Measurements from ENCODE around the gene FBXO31. TPM values are rescaled to one million over a fixed set of nuclear protein-coding genes. Genes with fewer than 3 reads are reported as not detected.

Gene FBXO31
- total RNA-seq, 1 donor from 2014 or later, result 93.3 TPM

DNA sequence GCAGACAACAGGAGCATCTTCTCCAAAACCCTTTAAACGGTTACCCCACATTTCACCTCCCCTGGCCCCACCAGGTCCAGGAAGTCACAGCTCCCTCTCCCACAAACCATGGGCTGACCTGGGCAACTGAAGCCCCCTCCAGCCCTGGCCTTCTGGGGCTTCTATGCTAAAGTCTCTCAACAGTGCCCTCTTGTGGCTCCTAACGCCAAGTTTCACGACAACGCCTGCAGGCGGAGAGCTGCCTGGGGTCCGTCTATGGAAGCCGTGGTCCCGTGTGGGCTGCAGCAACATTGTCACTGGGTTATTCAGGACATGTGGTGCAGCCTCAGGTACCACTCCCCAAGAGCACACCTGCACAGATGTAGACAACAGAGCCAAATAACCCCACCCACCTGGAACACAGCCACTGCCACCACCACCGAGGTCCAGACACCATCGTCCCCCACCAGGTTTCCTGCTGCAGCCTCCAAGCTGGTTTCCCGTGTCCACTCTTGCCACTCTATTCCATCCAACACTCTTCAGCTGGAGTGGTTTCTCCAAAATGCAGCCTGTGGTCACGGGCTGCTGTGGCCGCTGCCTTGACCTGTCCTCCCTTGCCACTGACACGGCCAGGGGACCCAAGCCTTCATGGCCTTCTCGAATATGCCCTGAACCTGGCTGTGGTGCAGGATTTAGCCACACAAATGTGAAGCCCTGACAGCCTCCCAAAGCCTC is 85.5 kb downstream of the FBXO31 start:
- intact Hi-C loops (cut with DNase I), result no loop called here
- H3K9me3 ChIP-seq, result no peaks in the 10 kb centered on the region
- DNase-seq (ENCODE audit: extremely low spot score in 2 of 2), result no peak
- H3K27me3 ChIP-seq, result no peaks in the 10 kb centered on the region
- H3K4me1 ChIP-seq, result no peaks in the 10 kb centered on the region
- no peak overlapping the region for H3K27ac ChIP-seq
- TF ChIP-seq, protein P1, sequence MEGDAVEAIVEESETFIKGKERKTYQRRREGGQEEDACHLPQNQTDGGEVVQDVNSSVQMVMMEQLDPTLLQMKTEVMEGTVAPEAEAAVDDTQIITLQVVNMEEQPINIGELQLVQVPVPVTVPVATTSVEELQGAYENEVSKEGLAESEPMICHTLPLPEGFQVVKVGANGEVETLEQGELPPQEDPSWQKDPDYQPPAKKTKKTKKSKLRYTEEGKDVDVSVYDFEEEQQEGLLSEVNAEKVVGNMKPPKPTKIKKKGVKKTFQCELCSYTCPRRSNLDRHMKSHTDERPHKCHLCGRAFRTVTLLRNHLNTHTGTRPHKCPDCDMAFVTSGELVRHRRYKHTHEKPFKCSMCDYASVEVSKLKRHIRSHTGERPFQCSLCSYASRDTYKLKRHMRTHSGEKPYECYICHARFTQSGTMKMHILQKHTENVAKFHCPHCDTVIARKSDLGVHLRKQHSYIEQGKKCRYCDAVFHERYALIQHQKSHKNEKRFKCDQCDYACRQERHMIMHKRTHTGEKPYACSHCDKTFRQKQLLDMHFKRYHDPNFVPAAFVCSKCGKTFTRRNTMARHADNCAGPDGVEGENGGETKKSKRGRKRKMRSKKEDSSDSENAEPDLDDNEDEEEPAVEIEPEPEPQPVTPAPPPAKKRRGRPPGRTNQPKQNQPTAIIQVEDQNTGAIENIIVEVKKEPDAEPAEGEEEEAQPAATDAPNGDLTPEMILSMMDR (IDR thresholded peaks at IDR 0.05), result peak; percentile 19 to 35 (median 22)
- TF ChIP-seq POLR2A (IDR thresholded peaks at IDR 0.05), result no peak
- TF ChIP-seq POLR2AphosphoS5 (IDR thresholded peaks at IDR 0.05; ENCODE audit: insufficient read depth in 1 of 2, low read depth in 1 of 2), result no peak
- H3K36me3 ChIP-seq, result no peaks in the 10 kb centered on the region
- no peak overlapping the region for H3K4me3 ChIP-seq

DNA sequence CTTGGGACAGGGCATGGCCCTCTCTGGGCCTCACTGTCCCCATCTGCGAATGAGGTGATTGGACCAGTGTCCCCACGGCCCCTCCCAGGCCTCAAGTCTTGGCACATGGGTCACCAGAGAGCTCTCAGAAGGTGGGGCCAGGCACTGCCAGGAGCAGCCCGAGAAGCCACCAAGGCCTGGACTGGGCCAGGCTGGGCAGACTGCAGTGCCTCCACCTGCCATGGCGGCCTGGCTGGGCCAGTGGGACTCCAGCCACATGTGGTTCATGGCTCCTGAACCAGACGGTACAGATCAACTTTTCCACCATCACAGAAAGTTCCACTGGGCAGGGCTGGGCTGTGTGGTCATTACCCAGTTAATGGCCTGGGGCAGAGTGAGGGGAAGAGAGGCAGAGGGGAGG is 86.2 kb downstream of the FBXO31 start:
- no peak for DNase-seq (ENCODE audit: extremely low spot score in 2 of 2)
- Histone ChIP-seq H3K27me3 (no peaks in the 10 kb centered on the region), H3K9me3 (no peaks in the 10 kb centered on the region), H3K27ac (no peak overlapping the region), H3K4me3 (no peak overlapping the region), H3K36me3 (no peaks in the 10 kb centered on the region), H3K4me1 (no peaks in the 10 kb centered on the region)
- TF ChIP-seq, protein P1 (IDR thresholded peaks at IDR 0.05), result no peak
- TF ChIP-seq POLR2AphosphoS5 (IDR thresholded peaks at IDR 0.05; ENCODE audit: insufficient read depth in 1 of 2, low read depth in 1 of 2) (no peak), POLR2A (IDR thresholded peaks at IDR 0.05) (no peak)
- intact Hi-C loops (cut with DNase I), result no loop called here

DNA sequence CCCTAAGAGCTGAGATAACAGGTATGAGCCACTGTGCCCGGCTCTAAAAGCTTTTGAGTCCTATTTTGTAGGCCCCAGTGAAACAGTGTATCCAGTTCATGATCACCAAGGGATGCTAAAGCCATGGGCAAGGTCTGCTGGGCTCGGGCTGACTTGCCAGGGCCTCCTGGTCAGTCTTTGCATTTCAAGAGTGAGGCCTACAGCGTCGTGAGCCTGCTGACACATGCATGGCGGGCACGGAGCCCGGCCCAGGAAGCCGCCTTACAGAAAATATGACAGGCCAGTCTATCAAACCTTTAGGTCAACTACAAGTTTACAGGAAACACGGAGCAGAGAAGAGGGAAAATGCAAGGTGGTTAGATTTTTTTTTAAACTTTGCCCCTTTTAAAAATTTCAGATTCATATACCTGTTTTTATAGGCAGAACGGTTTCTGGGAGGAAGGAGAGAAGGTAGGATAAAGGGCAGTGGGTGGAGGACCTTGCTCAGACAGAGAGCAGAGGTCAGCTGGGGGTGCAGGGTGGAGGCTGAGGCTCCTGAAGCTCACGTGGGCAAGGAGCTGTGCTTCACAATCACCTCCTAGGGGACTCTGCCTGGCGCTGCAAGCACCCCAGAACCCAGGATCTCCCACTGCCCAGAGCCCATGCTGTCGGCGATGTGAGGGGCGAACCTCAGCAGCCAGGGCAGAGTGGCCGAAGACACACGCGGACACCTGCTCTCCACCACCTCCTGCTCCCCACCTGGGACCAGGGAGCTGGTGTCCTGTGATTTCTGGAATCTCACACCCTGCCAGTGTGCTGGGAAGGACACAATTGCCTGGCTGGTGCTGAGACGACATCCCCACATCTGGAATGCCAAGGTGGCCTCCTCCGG is 87.7 kb downstream of the FBXO31 start:
- Histone ChIP-seq H3K27me3 (no peaks in the 10 kb centered on the region), H3K36me3 (no peaks in the 10 kb centered on the region), H3K4me1 (no peaks in the 10 kb centered on the region), H3K27ac (no peak overlapping the region), H3K4me3 (no peak overlapping the region), H3K9me3 (no peaks in the 10 kb centered on the region)
- no peak for DNase-seq (ENCODE audit: extremely low spot score in 2 of 2)
- intact Hi-C loops (cut with DNase I), result no loop called here
- TF ChIP-seq POLR2AphosphoS5 (IDR thresholded peaks at IDR 0.05; ENCODE audit: insufficient read depth in 1 of 2, low read depth in 1 of 2) (no peak), POLR2A (IDR thresholded peaks at IDR 0.05) (no peak)
- TF ChIP-seq, protein P1 (IDR thresholded peaks at IDR 0.05), result no peak

DNA sequence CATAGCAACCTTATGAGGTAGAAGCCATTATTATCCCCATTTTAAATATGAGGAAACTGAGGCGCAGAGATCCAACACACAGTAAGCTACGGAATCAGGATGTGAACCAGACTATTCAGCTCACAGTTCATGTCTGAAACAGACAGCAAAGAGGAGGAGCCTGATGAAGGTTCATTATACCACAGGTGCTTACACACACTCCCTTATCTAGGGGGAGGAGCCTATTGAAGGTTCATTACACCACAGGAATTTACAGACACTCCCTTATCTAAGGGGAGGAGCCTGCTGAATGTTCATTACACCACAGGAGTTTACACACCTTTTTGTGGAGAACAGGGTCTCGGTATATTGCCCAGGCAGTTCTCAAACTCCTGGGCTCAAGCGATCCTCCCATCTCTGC is 88.3 kb downstream of the FBXO31 start:
- no peaks in the 10 kb centered on the region for H3K4me1 ChIP-seq
- no peak overlapping the region for H3K27ac ChIP-seq
- intact Hi-C loops (cut with DNase I), result no loop called here
- H3K36me3 ChIP-seq, result no peaks in the 10 kb centered on the region
- DNase-seq (ENCODE audit: extremely low spot score in 2 of 2), result no peak
- no peak overlapping the region for H3K4me3 ChIP-seq
- TF ChIP-seq, protein P1 (IDR thresholded peaks at IDR 0.05), result no peak
- TF ChIP-seq POLR2A (IDR thresholded peaks at IDR 0.05) (no peak), POLR2AphosphoS5 (IDR thresholded peaks at IDR 0.05; ENCODE audit: insufficient read depth in 1 of 2, low read depth in 1 of 2) (no peak)
- no peaks in the 10 kb centered on the region for H3K27me3 ChIP-seq
- no peaks in the 10 kb centered on the region for H3K9me3 ChIP-seq
